RWPE2 (cell line): Measurements from ENCODE around the gene MSX1.

Source experiments
- ATAC-seq: fragments of 200-7000 bp; cut with Tn5 transposase; 3 replicates; pipeline ENCODE4 v1.9.1; 2021; ENCODE audit warnings: low read depth
- DNase-seq: peaks from one replicate; pipeline ENCODE4 v3.0.0-alpha.2; 2020; ENCODE audit warnings: low spot score
- H3K27ac ChIP-seq: fragments of 450-650 bp; 2 replicates; pipeline ENCODE4 v1.5.1; 2017; ENCODE audit warnings: mild to moderate bottlenecking; ENCODE audit not compliant: poor library complexity, severe bottlenecking
- H3K27me3 ChIP-seq: fragments of 250-450 bp; sonication (Bioruptor Pico); 2 replicates; pipeline ENCODE4 v1.5.1; 2021; ENCODE audit warnings: mild to moderate bottlenecking, moderate library complexity; ENCODE audit not compliant: insufficient read depth, poor library complexity, severe bottlenecking
- H3K36me3 ChIP-seq: fragments of 250-450 bp; sonication (Bioruptor Pico); 2 replicates; pipeline ENCODE4 v1.5.1; 2020; ENCODE audit warnings: low read depth, mild to moderate bottlenecking, moderate library complexity
- H3K4me1 ChIP-seq: fragments of 250-450 bp; sonication (Bioruptor Pico); 2 replicates; pipeline ENCODE4 v1.5.1; 2021; ENCODE audit warnings: mild to moderate bottlenecking, moderate library complexity; ENCODE audit not compliant: insufficient read depth, poor library complexity, severe bottlenecking
- H3K4me3 ChIP-seq: fragments of 250-450 bp; sonication (Bioruptor Pico); 2 replicates; pipeline ENCODE4 v1.5.1; 2021; ENCODE audit warnings: mild to moderate bottlenecking, moderate library complexity; ENCODE audit not compliant: severe bottlenecking
- H3K9me3 ChIP-seq: fragments of 250-450 bp; sonication (Bioruptor Pico); 2 replicates; pipeline ENCODE4 v1.5.1; 2021; ENCODE audit warnings: mild to moderate bottlenecking, moderate library complexity; ENCODE audit not compliant: severe bottlenecking
- CTCF ChIP-seq: fragments of 450-650 bp; IDR thresholded peaks from one replicate; pipeline ENCODE4 v1.5.1; 2017; ENCODE audit warnings: mild to moderate bottlenecking, moderate library complexity; ENCODE audit not compliant: poor library complexity, severe bottlenecking

Gene MSX1

GRCh38 chr4:4857001-4857808 lies 2.3 kb upstream of the MSX1 start:
- no peak overlapping the region for H3K27ac ChIP-seq
- DNase-seq (peak; percentile 28), ATAC-seq (no peak)
- no peak overlapping the region for H3K4me3 ChIP-seq
- no peak for TF ChIP-seq CTCF
- peaks cover 3% of the 10 kb centered on the region for H3K4me1 ChIP-seq
- peaks cover 93% of the 10 kb centered on the region for H3K27me3 ChIP-seq
- no peaks in the 10 kb centered on the region for H3K36me3 ChIP-seq
- H3K9me3 ChIP-seq, result no peaks in the 10 kb centered on the region

- no peaks in the 10 kb centered on the region for H3K9me3 ChIP-seq
- H3K4me3 ChIP-seq, result no peak overlapping the region
- H3K36me3 ChIP-seq, result no peaks in the 10 kb centered on the region
- H3K27ac ChIP-seq, result no peak overlapping the region
- ATAC-seq, result no peak
- peak; percentile 45 for DNase-seq
- TF ChIP-seq CTCF, result no peak
- peaks cover 3% of the 10 kb centered on the region for H3K4me1 ChIP-seq
- H3K27me3 ChIP-seq, result peaks cover 93% of the 10 kb centered on the region
These were observed 1.5 kb upstream of the MSX1 start for GRCh38 chr4:4857809-4858508.

GRCh38 chr4:4858527-4859324 lies 739 bp upstream of the MSX1 start:
- H3K4me1 ChIP-seq, result peaks cover 3% of the 10 kb centered on the region
- no peak overlapping the region for H3K27ac ChIP-seq
- H3K27me3 ChIP-seq, result peaks cover 93% of the 10 kb centered on the region
- TF ChIP-seq CTCF, result no peak
- H3K36me3 ChIP-seq, result no peaks in the 10 kb centered on the region
- H3K4me3 ChIP-seq, result peak overlapping the region; percentile 43
- H3K9me3 ChIP-seq, result no peaks in the 10 kb centered on the region
- DNase-seq (peak; percentile 20), ATAC-seq (no peak)

- peaks cover 93% of the 10 kb centered on the region for H3K27me3 ChIP-seq
- no peaks in the 10 kb centered on the region for H3K36me3 ChIP-seq
- H3K27ac ChIP-seq, result no peak overlapping the region
- no peaks in the 10 kb centered on the region for H3K9me3 ChIP-seq
- peak; percentile 46 for DNase-seq
- no peak for TF ChIP-seq CTCF
- H3K4me3 ChIP-seq, result peak overlapping the region; percentile 43
- 0 out of 3 replicates have a peak, but pooled peaks have one; percentile 3 for ATAC-seq
- peaks cover 3% of the 10 kb centered on the region for H3K4me1 ChIP-seq
These were observed 534 bp downstream of the MSX1 start for GRCh38 chr4:4859799-4860599.
